Smooth muscle cell (in vitro differentiated cells): ENCODE results near the gene CCR1. TPM values are rescaled to one million over a fixed set of nuclear protein-coding genes. Genes with fewer than 3 reads are reported as not detected.

Source experiments
- DNase-seq: peaks from one replicate; lab custom pipeline; 2025; ENCODE audit not compliant: unreplicated experiment; lab: John Stamatoyannopoulos, UW
- H2AFZ ChIP-seq: fragments of 200-600 bp; sonication (generic); 2 replicates; pipeline ENCODE4 v1.6.0; 2016; ENCODE audit warnings: antibody characterized with exemption, low read depth, mild to moderate bottlenecking
- H3F3A ChIP-seq: fragments of 200-600 bp; sonication (generic); 2 replicates; pipeline ENCODE4 v1.6.0; 2017; ENCODE audit warnings: antibody characterized with exemption, low read depth
- H3K27ac ChIP-seq: fragments of 200-600 bp; sonication (generic); 2 replicates; pipeline ENCODE4 v1.5.1; 2016; ENCODE audit warnings: low read depth, mild to moderate bottlenecking
- H3K27me3 ChIP-seq: fragments of 200-600 bp; sonication (generic); 2 replicates; pipeline ENCODE4 v1.6.1; 2016; ENCODE audit warnings: low read depth, mild to moderate bottlenecking
- H3K36me3 ChIP-seq: fragments of 200-600 bp; sonication (generic); 2 replicates; pipeline ENCODE4 v1.5.1; 2016; ENCODE audit warnings: low read depth
- H3K4me1 ChIP-seq: fragments of 200-600 bp; sonication (generic); 2 replicates; pipeline ENCODE4 v1.5.1; 2016; ENCODE audit warnings: low read depth
- H3K4me2 ChIP-seq: fragments of 200-600 bp; sonication (generic); 2 replicates; pipeline ENCODE4 v1.6.0; 2016; ENCODE audit warnings: mild to moderate bottlenecking
- H3K4me3 ChIP-seq: fragments of 200-600 bp; sonication (generic); 2 replicates; pipeline ENCODE4 v1.5.1; 2016; ENCODE audit warnings: mild to moderate bottlenecking
- H3K79me2 ChIP-seq: fragments of 200-600 bp; sonication (generic); 2 replicates; pipeline ENCODE4 v1.6.0; 2016; ENCODE audit warnings: low read depth, mild to moderate bottlenecking
- H3K9ac ChIP-seq: fragments of 200-600 bp; sonication (generic); 2 replicates; pipeline ENCODE4 v1.6.0; 2016; ENCODE audit warnings: low read depth
- H3K9me3 ChIP-seq: fragments of 200-600 bp; sonication (generic); replicated peaks from 2 replicates; pipeline ENCODE4 v1.5.1; 2016; ENCODE audit warnings: low read depth
- H4K20me1 ChIP-seq: fragments of 200-600 bp; sonication (generic); 2 replicates; pipeline ENCODE4 v1.6.0; 2016; ENCODE audit warnings: low read depth
- CTCF ChIP-seq: fragments of 200-600 bp; sonication (generic); IDR thresholded peaks from 2 replicates; pipeline ENCODE4 v1.5.1; 2017; ENCODE audit warnings: borderline replicate concordance, mild to moderate bottlenecking, antibody characterized with exemption; ENCODE audit not compliant: insufficient read depth, poor library complexity, severe bottlenecking
- WGBS: methylation state at CpG from one replicate; pipeline ENCODE4 v1.1.7; 2016; ENCODE audit warnings: low lambda C conversion rate; 5-methylcytosine and 5-hydroxymethylcytosine counted together
- polyA plus RNA-seq: library from polyadenylated mRNA; unstranded; fragments of >200 nt; fragmentation: Nextera tagmentation; extraction: Ambion mirVana; gene quantifications from 2 replicates; pipeline ENCODE4 v1.2.1, GENCODE V29; 2016
- total RNA-seq: library from RNA; depleted of rRNA; stranded (reverse); fragments of >200 nt; gene quantifications from 2 replicates; pipeline ENCODE4 v1.2.3, GENCODE V29; 2014

The CCR1 gene
- total and polyA plus RNA-seq, 2 experiments from 2014 or later: 0.19 TPM; not detected in 1

GRCh38 chr3:46236294-46237054 lies 28.4 kb upstream of the CCR1 start:
- H3K27me3 ChIP-seq: peaks cover 10% of the 10 kb centered on the region
- DNase-seq: no peak
- TF ChIP-seq CTCF: no peak
- no peak overlapping the region for H3K4me3 ChIP-seq
- H2AFZ ChIP-seq: no peak overlapping the region
- no peaks in the 10 kb centered on the region for H3K9me3 ChIP-seq
- no peak overlapping the region for H3K9ac ChIP-seq
- no peaks in the 10 kb centered on the region for H3F3A ChIP-seq
- H4K20me1 ChIP-seq: no peaks in the 10 kb centered on the region
- H3K79me2 ChIP-seq: no peaks in the 10 kb centered on the region
- H3K27ac ChIP-seq: no peak overlapping the region
- H3K4me2 ChIP-seq: no peak overlapping the region
- no peaks in the 10 kb centered on the region for H3K4me1 ChIP-seq
- H3K36me3 ChIP-seq: no peaks in the 10 kb centered on the region
- 80% methylated on average over 5 of the region's 5 CpGs for WGBS

- no peak for TF ChIP-seq CTCF
- DNase-seq: no peak
- H3K4me2 ChIP-seq: no peak overlapping the region
- H3K4me1 ChIP-seq: no peaks in the 10 kb centered on the region
- no peaks in the 10 kb centered on the region for H3K36me3 ChIP-seq
- H3K27me3 ChIP-seq: peaks cover 7% of the 10 kb centered on the region
- no peaks in the 10 kb centered on the region for H3K79me2 ChIP-seq
- H2AFZ ChIP-seq: no peak overlapping the region
- no peak overlapping the region for H3K9ac ChIP-seq
- no peaks in the 10 kb centered on the region for H3K9me3 ChIP-seq
- H3F3A ChIP-seq: no peaks in the 10 kb centered on the region
- H3K4me3 ChIP-seq: no peak overlapping the region
- 76% methylated on average over 2 of the region's 2 CpGs for WGBS
- H4K20me1 ChIP-seq: no peaks in the 10 kb centered on the region
- H3K27ac ChIP-seq: no peak overlapping the region
Measured at GRCh38 chr3:46235425-46235824, 27.3 kb upstream of the CCR1 start.

- H3F3A ChIP-seq: no peaks in the 10 kb centered on the region
Measured at GRCh38 chr3:46233194-46233593, 25.1 kb upstream of the CCR1 start.

More at GRCh38 chr3:46233194-46233593, 25.1 kb upstream of the CCR1 start:
- Histone ChIP-seq H3K4me2 (no peak overlapping the region), H3K4me1 (no peaks in the 10 kb centered on the region), H3K4me3 (no peak overlapping the region), H2AFZ (no peak overlapping the region), H3K27me3 (no peaks in the 10 kb centered on the region), H3K27ac (no peak overlapping the region), H3K36me3 (no peaks in the 10 kb centered on the region), H4K20me1 (no peaks in the 10 kb centered on the region), H3K9ac (no peak overlapping the region), H3K9me3 (no peaks in the 10 kb centered on the region), H3K79me2 (no peaks in the 10 kb centered on the region)
- 83% methylated on average over 6 of the region's 6 CpGs for WGBS
- no peak for DNase-seq
- TF ChIP-seq CTCF: no peak
